ENCODE results near the gene WNT8A. TPM values are rescaled to one million over a fixed set of nuclear protein-coding genes. Genes with fewer than 3 reads are reported as not detected.

The WNT8A gene
- total and polyA plus RNA-seq, 2 experiments from 2014 or later = not detected

DNA sequence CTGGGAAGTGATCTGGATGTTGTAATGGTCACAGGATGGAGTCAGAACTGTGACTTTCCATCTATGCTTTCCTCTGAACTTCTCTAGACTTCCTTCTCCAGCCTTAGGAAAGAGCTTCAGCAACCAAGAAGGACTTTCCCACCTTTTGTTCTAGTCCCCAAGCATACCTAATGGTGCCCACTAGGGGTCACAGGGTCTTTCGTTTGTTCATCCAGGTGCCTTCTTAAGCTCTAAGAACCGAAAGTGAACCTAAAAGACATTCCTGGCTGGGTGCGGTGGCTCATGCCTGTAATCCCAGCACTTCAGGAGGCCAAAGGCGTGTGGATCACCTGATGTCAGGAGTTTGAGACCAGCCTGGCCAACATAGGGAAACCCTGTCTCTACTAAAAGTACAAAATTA, 1.8 kb upstream of the WNT8A start:
- Histone ChIP-seq H3K4me1 (ENCODE audit: insufficient read depth) (no peaks in the 10 kb centered on the region), H4K20me1 (ENCODE audit: insufficient read depth, poor library complexity, severe bottlenecking) (no peaks in the 10 kb centered on the region), H2AFZ (no peak overlapping the region), H3K9me2 (replicated peaks; ENCODE audit: insufficient read depth) (no peaks in the 10 kb centered on the region), H3K4me2 (no peak overlapping the region), H3K4me3 (no peak overlapping the region), H3K27ac (no peak overlapping the region), H3K9me3 (ENCODE audit: low read depth) (no peaks in the 10 kb centered on the region), H3K36me3 (replicated peaks; ENCODE audit: insufficient read depth, low read depth) (no peaks in the 10 kb centered on the region), H3K79me2 (no peaks in the 10 kb centered on the region), H3K27me3 (no peaks in the 10 kb centered on the region)
- no peak for TF ChIP-seq EZH2phosphoT487 (IDR thresholded peaks at IDR 0.05; ENCODE audit: low read depth, severe bottlenecking, unreplicated experiment)
- 69% methylated on average over 4 of the region's 4 CpGs for WGBS (ENCODE audit: low lambda C conversion rate, missing lambda C conversion rate)
- DNase-seq (ENCODE audit: low spot score) = no peak

DNA sequence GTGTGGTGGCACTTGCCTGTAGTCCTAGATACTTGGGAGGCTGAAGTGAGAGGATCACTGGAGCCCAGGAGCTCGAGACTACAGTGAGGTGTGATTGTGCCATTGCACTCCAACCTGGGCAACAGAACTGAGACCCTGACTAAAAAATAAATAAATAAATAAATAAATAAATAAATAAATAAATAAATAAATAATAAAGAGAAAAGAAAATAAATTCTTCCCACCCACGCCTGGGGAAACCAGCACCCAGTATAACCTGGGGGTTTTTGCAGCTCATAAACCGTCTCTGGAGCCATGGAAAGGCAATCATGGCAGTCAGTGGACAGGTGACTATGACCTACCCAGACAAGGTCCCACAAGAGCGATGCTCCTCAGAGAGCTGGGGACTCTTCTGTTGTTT, 7.9 kb downstream of the WNT8A start:
- H3K79me2 ChIP-seq = no peaks in the 10 kb centered on the region
- DNase-seq (ENCODE audit: low spot score) = no peak

DNA sequence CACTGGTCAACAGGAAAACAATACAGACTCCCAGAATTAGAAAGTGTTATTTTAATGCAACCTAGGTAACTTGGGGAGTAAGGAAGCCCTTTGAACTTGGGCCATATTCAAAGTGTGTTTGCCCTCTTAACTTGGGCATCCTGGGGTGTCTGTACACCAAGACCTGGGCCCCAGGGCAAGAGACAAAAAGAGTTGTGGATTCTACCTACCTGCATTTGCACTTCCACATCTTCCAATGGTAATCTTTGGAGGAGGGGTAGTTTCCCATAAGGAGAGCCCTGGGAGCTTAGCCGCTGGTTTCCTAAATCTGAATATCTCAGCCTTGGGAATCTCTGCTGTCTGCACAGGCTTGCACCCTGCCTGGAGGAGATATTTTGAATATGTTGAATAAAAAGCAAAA, 8.5 kb downstream of the WNT8A start:
- H3K79me2 ChIP-seq = no peaks in the 10 kb centered on the region
- H3K27ac ChIP-seq = no peak overlapping the region
- no peak for DNase-seq (ENCODE audit: low spot score)
- H3K4me1 ChIP-seq (ENCODE audit: insufficient read depth) = no peaks in the 10 kb centered on the region
- H3K36me3 ChIP-seq (replicated peaks; ENCODE audit: insufficient read depth, low read depth) = no peaks in the 10 kb centered on the region
- peaks cover 4% of the 10 kb centered on the region for H3K27me3 ChIP-seq
- H3K4me3 ChIP-seq = no peak overlapping the region
- H3K4me2 ChIP-seq = no peak overlapping the region
- TF ChIP-seq EZH2phosphoT487 (IDR thresholded peaks at IDR 0.05; ENCODE audit: low read depth, severe bottlenecking, unreplicated experiment) (no peak), EZH2 (IDR thresholded peaks at IDR 0.05; ENCODE audit: borderline replicate concordance) (no peak)
- TF ChIP-seq, protein P1, sequence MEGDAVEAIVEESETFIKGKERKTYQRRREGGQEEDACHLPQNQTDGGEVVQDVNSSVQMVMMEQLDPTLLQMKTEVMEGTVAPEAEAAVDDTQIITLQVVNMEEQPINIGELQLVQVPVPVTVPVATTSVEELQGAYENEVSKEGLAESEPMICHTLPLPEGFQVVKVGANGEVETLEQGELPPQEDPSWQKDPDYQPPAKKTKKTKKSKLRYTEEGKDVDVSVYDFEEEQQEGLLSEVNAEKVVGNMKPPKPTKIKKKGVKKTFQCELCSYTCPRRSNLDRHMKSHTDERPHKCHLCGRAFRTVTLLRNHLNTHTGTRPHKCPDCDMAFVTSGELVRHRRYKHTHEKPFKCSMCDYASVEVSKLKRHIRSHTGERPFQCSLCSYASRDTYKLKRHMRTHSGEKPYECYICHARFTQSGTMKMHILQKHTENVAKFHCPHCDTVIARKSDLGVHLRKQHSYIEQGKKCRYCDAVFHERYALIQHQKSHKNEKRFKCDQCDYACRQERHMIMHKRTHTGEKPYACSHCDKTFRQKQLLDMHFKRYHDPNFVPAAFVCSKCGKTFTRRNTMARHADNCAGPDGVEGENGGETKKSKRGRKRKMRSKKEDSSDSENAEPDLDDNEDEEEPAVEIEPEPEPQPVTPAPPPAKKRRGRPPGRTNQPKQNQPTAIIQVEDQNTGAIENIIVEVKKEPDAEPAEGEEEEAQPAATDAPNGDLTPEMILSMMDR (IDR thresholded peaks at IDR 0.05; ENCODE audit: poor library complexity) = no peak
- H3K9me2 ChIP-seq (replicated peaks; ENCODE audit: insufficient read depth) = no peaks in the 10 kb centered on the region
- H4K20me1 ChIP-seq (ENCODE audit: insufficient read depth, poor library complexity, severe bottlenecking) = no peaks in the 10 kb centered on the region
- H3K9me3 ChIP-seq (ENCODE audit: low read depth) = no peaks in the 10 kb centered on the region
- 45% methylated on average over 1 of the region's 1 CpG for WGBS (ENCODE audit: low lambda C conversion rate, missing lambda C conversion rate)
- H2AFZ ChIP-seq = no peak overlapping the region

More for the DNA sequence above, 7.9 kb downstream of the WNT8A start:
- Histone ChIP-seq H3K9me3 (ENCODE audit: low read depth) (no peaks in the 10 kb centered on the region), H2AFZ (no peak overlapping the region), H3K27me3 (peaks cover 4% of the 10 kb centered on the region), H3K4me3 (no peak overlapping the region), H3K36me3 (replicated peaks; ENCODE audit: insufficient read depth, low read depth) (no peaks in the 10 kb centered on the region), H3K9me2 (replicated peaks; ENCODE audit: insufficient read depth) (no peaks in the 10 kb centered on the region), H3K4me2 (no peak overlapping the region), H4K20me1 (ENCODE audit: insufficient read depth, poor library complexity, severe bottlenecking) (no peaks in the 10 kb centered on the region), H3K27ac (no peak overlapping the region), H3K4me1 (ENCODE audit: insufficient read depth) (no peaks in the 10 kb centered on the region)
- TF ChIP-seq EZH2 (IDR thresholded peaks at IDR 0.05; ENCODE audit: borderline replicate concordance) (no peak), EZH2phosphoT487 (IDR thresholded peaks at IDR 0.05; ENCODE audit: low read depth, severe bottlenecking, unreplicated experiment) (no peak)
- TF ChIP-seq, protein P1 (IDR thresholded peaks at IDR 0.05; ENCODE audit: poor library complexity) = no peak
- WGBS (ENCODE audit: low lambda C conversion rate, missing lambda C conversion rate) = 82% methylated on average over 4 of the region's 4 CpGs

DNA sequence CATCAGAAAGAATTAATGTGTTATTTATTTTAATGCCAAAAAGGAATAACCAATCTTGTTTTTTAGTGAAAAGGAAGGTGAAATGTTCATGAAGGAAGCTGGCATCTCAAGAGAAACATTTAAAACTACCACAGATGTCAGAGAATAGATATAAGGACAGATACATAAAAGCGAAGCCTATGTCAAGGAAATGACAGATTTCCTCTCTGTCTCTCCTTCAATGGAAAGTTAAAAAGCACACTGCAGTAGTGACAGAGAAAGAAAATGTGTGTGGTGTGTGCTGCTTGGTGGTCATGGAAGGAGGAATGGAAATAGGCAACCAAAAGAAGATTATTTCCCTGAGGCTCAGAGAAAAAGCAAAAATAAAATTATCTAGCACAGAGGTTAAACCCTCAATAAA, 9.2 kb downstream of the WNT8A start:
- Histone ChIP-seq H3K27ac (no peak overlapping the region), H3K9me2 (replicated peaks; ENCODE audit: insufficient read depth) (no peaks in the 10 kb centered on the region), H3K4me2 (no peak overlapping the region), H4K20me1 (ENCODE audit: insufficient read depth, poor library complexity, severe bottlenecking) (no peaks in the 10 kb centered on the region), H3K36me3 (replicated peaks; ENCODE audit: insufficient read depth, low read depth) (no peaks in the 10 kb centered on the region), H2AFZ (no peak overlapping the region), H3K9me3 (ENCODE audit: low read depth) (no peaks in the 10 kb centered on the region), H3K4me3 (no peak overlapping the region), H3K4me1 (ENCODE audit: insufficient read depth) (no peaks in the 10 kb centered on the region), H3K79me2 (no peaks in the 10 kb centered on the region), H3K27me3 (peaks cover 4% of the 10 kb centered on the region)
- no peak for DNase-seq (ENCODE audit: low spot score)
- 97% methylated on average over 1 of the region's 1 CpG for WGBS (ENCODE audit: low lambda C conversion rate, missing lambda C conversion rate)
- TF ChIP-seq EZH2 (IDR thresholded peaks at IDR 0.05; ENCODE audit: borderline replicate concordance) (no peak), EZH2phosphoT487 (IDR thresholded peaks at IDR 0.05; ENCODE audit: low read depth, severe bottlenecking, unreplicated experiment) (no peak)
- TF ChIP-seq, protein P1 (IDR thresholded peaks at IDR 0.05; ENCODE audit: poor library complexity) = no peak
